ENCODE measurements around the gene HAP1.
"Not testable (repeated sequence)": the region's sequence is repeated elsewhere in the genome, so short reads cannot be mapped to it uniquely, and the experiment has no call there.

HAP1 gene

DNA sequence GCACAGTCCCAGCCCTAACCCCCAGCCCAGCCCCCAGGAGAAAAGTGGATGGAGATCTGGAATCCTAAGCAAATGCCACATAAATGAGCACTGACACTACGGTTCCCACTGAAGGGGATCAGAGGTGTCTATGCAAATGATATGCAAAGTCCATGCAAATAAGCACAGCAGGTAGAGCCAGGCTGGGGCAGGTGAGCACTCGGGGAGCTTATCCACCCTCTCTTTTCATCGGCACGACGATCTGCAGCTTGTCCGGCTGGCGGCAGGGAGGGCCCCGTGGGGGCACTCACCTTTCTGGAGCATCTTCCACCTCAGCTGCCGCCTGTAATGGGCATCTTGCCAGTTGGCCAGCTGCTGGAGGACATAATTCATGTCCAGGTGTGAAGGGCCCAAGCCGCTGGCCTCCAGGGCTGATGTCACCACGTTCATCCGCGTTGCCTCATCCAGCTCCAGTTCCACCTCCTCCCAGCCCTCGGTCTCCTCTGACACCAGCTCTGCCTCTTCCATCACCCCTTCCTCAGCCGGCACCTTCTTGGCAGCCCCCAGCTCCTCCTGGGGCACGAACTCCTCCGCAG is 9.9 kb downstream of the HAP1 start:
- DNase-seq = peak in 1 of 2 experiments; percentile 28

DNA sequence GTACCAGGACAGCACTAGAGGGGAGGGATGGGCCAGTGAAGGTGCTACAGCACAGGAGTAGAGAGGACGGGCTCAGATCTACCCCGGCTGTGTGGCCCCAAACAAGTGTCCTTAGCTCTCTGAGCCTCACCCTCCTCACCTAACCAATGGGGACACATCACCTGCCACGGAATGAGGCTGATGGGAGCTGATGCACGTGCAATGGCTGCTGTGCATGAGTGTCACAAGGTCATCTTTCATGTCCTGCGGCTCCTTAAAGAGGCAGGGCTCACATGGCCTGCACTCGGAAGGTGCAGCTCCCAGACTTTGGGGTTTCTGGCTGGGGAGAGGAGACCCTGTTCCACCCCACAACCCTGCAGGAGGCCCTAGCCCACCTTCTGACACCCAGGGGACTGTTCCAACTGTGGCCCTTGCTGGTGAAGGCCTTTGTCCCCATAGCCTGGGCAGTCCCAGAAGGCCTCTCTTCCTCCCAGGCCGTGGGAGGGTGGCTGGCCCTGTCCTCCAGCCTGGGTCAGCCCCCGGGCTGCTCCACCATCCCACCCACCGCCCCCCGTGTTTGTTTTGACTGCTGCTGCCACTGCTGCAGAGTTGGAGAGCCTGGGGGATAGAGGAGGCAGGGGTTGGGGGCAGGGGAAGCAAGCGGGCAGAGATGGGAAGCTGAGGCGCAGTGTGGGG is 10.5 kb downstream of the HAP1 start:
- no peak for DNase-seq

DNA sequence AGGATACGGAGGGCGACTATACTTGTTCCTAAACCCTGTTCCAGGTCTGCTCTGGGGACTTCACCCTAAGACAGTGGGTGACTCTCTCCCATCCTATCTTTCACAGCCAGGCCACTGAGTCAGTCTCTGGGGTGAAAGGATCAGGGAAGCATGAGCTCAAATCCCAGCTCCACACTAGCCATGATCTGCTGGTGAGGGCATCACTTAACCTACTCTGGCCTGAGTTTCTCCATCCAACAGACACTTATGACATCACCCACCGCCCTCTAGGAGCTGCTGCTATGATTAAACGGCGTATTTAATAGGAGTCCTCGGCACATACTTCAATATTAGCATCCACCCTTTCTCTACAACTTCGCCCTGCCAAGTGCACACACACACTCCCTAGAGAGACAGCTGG is 12.2 kb downstream of the HAP1 start:
- no peak for DNase-seq

DNA sequence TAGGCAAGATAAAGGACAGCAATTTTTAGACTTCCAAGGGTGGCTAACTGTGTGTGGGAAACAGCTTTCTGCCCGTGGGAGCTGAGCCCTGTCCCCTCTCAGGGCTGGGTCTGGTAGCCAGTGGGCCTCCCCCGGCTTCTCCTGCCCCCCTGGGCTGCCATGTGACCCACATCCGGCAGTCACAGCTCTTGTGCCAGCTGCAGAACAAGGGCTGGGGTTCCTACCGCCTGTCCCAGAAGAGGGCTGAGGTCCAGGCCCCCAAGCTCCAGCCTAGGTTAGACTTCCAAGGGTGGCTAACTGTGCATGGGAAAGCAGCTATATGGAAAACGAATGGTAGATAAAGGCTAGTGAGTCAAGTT is 16.2 kb downstream of the HAP1 start:
- no peak for DNase-seq

DNA sequence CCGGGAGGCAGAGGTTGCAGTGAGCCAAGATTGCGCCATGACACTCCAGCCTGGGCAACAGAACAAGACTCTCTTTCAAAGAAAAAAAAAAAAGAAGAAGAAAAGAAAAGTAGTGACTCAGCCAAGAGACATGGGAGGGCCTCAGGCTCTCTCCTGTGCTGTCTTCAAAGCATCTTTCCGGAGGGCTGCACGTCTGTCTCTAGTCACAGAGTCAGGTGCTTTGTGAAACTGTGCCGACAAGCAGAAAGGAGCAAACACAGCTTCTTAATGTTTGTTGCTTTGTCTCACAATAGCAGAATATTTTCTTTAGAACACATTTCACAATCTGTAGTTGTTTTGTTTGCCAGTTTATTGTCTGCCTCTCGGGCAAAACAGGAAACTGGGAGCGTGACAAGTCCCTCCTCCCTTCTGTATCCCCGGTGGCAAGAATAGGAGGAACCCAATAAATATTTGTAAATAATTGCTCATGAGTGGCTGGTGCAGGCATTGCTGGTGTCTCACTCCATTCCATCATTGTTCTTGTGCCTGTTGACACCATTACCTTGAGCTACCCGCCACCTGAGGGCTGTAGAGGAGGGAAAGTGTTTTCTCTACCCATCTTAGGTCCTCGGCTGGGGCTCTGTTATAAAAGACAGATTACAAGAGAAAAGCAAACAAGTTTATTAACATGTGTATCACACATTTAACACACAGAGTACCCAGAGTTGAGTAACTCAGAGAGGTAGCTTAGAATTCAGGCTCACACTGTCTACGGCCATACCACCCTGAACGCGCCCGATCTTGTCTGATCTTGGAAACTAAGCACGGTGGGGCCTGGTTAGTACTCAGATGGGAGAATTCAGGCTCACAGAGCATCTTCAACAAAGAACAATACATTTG is 16.8 kb downstream of the HAP1 start:
- DNase-seq = no peak

DNA sequence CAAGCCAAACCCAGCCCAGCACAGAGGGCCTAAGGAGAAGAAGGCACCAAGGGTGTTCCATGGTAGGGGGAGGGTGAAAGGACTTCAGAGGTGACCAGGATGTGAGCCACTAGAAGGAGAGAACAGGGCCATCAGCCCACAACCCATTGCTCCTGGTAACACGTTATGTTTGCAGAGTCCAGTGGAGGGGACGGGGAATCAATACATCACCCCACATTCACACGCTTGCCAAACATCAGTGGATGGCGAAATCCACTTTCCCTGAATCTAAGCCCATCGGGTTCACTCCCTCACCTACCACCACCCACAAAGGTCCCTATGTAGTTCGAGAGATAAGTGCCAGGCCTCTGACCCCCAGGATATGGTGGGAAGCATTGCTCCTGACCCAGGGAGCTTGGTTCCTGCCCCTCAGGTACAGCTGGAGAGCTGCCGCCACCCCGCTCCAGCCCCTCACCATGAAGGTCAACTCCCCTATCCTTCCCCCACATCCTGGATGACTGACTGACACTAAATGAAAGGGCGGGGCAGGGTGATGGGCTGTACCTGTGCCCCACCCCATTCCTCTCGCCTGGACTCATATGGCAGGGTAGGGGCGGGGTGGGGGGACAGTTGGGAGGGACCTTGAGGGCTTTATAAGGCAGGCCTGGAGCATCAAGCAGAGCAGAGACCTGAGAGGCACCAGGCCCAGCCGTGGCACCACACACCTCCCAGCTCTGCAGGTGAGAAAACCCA is 22.6 kb downstream of the HAP1 start, which contains the start of gene GAST:
TSS of gene GAST (plus strand) at position 663 of the 732 bp plus-strand sequence. CDS start 3,106 bp downstream, outside the sequence.
- no peak for DNase-seq

DNA sequence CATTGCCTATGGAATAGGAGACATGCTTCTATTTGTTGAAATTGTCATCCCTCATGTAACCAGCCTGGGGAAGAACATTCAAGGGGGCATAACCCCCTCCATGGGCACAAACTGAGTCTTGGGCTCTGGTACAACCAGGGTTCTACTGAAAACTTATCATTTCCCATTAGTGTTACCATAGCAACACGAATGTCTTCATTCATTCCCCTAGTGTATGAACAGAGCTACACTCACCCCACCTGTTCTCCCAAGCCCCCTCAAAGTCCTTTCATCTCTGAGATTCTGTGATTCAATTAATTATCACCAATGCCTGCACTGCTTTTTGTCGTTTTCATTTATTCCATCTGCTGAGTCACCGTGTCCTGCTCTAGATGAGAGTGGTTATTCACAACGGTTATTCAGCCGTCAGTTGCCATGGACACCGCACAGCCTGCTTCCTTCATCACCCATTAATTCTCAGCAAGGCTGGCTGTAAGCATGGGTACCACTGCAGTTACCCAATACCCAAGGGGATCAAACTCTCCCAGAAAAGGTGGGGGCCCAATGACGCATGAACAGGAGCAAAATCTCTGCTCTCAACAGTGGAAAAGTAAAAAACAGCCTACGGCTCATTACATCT is 23.9 kb downstream of the HAP1 start:
- peak; percentile 54 to 64 for DNase-seq

DNA sequence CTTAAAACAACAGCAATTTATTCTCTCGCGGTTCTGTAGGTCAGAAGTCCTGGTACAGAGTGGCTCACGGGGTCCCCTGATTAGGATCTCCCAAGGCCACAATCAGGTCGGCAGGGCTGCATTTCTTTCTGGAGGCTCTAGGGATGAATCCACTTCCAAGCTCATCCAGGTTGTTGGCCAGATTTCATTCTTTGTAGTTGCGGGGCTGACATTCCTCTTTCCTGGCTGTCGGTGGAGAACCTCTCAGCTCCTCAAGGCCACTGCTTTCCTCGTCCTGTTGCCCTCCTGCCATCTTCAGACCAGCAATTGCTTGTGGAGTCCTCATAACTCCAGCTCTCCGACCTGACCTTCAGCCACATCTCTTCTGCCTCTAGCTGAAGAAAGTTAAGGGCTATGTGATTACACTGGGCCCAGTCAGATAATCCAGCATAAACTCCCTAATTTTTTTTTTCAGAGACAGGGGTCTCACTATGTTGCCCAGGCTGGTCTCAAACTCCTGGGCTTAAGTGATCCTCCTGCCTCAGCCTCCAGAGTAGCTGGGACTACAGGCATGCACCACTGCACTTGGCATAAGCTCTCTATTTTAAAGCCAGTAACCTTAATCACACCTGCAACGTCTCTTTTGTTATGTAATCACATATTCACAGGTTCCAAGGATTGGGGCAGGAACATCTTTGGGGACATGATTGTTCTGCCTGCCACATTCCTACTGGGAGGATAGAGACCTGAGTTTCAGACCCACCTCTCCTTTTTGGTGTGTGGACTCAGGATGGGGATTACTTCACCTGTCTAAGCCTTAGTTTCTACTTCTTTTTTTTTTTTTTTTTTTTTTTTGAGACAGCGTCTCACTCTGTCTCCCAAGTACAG is 26.4 kb downstream of the HAP1 start:
- DNase-seq = no peak

DNA sequence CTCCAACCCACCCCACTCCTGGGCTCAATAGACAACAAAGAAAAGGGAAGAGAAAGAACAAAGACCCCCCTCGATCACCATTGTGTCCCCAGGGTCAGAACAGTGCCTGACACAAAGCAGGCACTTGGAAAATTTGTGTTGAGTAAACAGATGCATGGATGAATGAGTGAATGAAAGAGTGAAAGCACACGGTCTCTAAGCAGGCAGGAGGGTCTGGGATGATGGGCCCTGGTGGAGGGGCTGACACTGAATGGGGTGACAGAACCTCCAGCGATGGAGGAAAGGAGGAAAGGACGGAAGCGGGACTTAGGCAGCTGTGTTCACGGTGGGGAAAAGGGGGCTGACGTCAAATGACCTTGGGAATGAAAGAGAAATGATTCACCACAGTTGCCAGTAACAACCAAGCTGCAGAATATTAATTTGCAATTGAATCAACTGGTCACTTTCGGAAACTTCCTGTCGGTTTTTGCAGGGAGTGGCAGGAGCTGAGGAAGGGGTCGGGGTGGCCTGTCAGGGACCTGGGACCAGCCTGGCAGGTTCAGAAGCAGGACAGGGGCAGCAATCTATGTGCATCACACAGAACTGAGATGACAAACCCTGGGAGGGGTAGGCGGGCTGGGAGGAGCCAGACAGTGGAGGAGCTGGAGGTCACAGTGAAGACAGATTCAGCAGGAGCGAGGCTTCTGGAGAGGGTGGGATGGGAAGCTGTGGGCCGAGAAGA is 29.0 kb downstream of the HAP1 start:
- no peak for DNase-seq

DNA sequence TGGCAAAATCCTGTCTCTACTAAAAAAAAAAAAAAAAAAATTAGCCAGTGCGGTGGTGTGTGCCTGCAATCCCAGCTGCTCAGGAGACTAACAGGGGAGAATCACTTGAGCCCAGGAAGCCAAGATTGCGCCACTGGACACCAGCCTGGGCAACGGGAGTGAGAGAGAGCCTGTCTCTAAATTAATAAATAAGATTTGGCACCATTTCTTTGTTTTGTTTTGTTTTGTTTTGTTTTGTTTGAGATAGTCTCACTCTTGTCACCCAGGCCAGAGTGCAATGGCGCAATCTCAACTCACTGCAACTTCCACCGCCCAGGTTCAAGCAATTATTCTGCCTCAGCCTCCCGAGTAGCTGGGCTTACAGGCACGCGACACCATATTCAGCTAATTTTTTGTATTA is 31.7 kb downstream of the HAP1 start:
- no peak for DNase-seq

DNA sequence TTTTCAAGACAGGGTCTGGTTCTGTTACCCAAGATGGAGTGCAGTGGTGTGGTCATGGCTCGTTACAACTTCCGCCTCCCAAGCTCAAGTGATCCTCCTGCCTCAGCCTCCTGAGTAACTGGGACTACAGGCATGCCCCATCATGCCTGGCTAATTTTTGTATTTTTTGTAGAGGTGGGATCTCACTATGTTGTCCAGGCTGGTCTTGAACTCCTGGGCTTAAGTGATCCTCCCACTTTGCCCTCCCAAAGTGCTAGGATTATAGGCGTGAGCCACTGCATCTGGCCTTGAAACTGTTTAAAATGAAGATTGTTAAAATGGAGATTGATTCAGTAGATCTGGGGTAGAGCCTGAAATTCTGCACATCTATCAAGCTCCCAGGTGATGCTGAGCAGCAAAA is 33.6 kb downstream of the HAP1 start:
- not testable (repeated sequence) for DNase-seq

DNA sequence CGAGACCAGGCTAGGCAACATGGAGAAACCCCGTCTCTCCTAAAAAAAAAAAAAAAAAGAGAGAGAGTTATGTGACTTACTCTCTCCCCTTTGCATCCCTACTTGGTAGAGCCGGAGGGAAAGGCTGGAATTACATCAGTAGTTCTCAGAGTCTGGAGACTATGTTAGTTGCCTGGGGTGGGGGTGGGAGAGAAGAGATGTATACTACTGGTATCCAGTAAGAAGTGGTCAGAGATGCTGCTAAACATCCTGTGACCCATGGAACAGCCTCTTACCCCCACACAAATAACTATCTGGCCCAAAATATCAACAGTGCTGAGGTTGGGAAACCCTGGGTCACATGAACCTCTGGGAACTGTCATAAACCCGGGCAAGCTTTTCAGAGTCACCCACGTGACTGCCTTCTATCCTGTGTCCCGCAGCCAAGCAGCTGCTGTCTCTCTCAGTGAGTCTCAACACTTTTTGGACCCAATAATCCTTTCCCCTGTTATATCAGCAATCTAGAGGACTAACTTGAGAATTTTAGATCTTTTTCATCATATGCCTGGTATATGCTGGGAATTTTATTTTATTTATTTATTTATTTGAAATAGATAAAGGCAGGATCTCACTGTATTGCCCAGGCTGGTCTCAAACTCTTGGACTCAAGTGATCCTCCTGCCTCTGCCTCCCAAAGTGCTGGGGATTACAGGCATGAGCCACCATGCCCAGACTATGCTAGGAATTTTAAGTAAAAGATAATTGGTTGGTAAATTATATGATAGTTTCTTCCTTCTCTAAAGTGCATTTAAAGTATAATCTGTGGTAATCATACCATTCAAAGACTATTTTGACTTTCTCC is 37.1 kb downstream of the HAP1 start:
- DNase-seq = peak in 1 of 2 experiments; percentile 30

DNA sequence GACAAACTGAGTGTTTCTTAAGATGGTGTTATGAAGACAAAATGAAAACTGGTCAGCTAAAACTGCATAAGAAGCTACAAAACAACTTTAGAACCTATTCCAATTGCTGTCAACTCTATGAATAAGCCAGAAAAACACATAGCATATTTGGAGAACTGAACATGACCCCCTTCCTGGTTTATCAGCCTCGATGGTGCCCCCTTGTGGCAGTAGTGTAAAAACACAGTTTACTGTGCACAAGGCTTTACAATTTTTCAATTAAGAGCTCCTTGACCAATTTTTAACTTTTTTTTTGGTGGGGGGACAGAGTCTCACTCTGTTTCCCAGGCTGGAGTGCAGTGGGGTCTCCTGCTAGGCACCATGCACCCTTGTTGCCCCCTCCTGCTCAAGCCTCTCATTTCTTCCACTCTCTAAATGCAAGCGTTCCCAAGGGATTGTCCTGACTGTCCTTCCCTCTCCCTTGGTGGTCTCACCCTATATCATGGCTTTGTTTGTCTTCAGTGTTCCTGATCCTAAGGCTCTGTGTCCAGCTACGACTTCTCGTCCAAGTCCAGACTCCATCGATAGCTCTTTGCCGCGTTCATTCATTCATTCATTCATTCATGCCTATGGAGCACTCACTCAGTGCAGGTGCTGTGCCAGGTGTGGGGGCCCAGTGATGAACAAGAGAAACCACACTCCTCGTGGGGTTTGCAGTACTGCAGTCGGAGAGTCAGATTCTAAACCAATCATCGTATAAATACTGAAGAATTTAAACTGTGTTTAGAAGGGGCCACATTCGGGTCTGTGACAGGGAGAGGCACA is 38.3 kb downstream of the HAP1 start:
- DNase-seq = peak; percentile 61 to 70

DNA sequence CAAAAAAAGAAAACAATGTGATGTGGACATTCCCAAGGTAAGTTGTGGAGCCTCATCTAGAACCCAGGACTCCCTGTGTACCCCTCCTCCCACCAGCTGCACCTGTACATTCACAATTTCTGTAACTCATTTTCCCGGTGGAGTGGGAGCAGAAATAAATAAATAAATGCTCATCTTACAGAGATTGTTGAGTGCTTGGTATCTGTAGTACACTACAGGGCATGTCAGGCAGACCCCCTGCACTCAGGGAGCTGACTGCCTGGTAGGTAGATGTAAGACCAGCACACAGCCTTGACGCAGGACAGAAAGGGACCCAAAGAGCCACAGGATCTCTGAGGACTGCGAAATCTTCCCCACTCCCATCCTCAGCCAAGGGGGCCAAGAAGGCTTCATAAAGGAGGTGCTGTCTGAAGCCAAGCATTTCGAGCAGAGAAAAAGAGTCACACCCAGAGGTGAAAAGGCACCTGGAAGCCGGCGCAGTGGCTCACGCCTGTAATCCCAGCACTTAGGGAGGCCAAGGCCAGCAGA is 39.2 kb downstream of the HAP1 start:
- no peak for DNase-seq

DNA sequence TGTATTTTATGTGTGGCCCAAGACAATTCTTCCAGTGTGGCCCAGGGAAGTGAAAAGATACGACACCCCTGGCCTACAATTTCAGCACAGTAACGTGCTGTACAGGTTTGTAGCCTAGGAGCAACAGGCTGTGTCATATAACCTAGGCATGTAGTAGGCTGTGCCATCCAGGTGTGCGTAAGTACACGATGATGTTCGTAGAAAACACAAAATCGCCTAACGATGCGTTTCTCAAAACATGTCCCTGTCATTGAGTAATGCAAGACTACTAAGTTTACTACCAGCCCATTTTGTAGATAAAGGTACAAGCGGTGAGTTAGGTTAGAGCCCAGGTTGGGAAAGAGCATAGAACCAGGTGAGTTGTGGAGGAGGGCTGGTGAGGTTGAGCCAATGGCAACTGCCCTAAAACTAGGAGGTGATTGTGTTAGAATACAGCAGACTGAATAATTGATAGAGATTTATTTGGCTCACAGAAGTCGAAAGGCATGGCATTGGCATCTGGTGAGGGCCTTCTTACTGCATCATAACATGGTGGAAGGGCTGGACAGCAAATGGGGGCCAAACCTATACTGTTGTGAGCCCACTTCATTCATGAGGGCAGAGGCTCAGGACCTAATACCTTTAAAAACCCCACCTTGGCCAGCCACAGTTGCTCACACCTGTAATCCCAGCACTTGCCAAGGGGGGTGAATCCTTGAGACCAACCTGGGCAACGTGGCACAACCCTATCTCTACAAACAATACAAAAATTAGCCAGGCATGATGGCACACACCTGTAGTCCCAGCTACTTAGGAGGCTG is 41.5 kb downstream of the HAP1 start:
- DNase-seq = no peak

DNA sequence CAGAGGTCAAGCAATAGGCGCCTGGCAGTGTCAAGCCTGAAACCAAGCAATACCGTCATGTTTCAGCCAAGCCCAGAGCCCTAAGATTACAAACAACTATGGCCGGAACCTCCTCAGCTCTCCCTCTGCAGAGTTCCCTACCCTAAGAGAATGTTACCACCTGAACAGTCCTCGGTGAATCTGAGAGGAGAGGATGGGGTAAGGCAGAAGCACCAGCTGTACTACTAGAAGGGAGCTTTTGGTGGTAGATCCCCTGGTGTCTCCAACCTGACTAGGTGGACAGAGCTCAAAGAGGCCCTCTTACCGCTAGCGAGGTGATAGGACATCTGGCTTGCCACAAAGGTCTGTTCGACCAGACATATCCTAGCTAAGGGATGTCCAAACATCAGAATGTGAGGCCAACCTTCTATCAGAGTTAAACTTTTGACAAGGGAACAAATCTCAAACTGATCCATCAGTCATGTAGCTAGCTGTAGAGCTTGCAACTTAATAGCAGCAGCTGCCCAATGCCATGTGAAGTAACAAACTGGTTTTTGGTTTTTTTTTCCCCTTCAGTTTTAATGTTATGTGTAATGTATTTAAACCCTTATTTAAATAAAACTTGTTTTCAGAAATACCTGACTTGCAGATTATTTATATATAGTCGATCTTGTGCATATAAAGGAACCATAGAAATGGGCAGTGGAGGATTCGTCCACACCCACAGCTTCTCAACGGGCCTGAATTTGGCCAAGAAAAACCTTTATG is 43.2 kb downstream of the HAP1 start:
- DNase-seq = no peak

DNA sequence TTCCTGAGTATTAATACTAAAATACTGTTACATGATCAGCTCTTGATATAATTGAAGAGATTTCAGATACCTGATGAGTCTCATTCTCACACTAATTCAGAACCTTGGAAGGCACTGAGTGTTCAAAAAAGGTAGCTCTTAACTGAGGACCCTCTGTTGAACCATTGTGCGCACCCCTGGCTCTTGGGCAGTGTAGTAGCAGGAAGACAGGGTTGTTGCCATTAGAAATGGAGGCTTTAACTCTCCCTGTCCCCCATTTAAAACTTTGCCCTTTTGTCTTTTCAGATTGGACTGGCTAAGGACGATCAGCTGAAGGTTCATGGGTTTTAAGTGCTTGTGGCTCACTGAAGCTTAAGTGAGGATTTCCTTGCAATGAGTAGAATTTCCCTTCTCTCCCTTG is 43.9 kb downstream of the HAP1 start:
- no peak for DNase-seq
